ENCODE results near the gene RNF26. TPM values are rescaled to one million over a fixed set of nuclear protein-coding genes. Genes with fewer than 3 reads are reported as not detected.
"Not testable (repeated sequence)": the region's sequence is repeated elsewhere in the genome, so short reads cannot be mapped to it uniquely, and the experiment has no call there.

Gene RNF26
- total and polyA plus RNA-seq, 10 of the 15 experiments (the other 5 are each of a cell fraction or from before 2014, with no cell fraction given) = 2.8 to 54.5 (median 17.7) TPM

DNA sequence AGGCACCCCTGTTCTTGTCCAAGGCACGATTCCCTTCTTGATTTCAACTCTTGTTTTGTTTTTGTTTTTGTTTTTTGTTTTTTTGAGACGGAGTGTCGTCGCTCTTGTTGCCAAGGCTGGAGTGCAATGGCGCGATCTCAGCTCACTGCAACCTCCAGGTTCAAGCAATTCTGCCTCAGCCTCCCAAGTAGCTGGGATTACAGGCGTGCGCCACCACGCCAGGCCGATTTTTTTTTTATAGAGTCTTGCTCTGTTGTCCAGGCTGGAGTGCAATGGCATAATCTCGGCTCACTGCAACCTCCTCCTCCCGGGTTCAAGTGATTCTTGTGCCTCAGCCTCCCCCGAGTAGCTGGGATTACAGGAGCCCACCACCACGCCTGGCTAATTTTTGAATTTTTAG, 48.2 kb downstream of the RNF26 start:
- H4K20me1 ChIP-seq (ENCODE audit: control insufficient read depth, insufficient read depth); H3K27me3 ChIP-seq (replicated peaks in 1 of 2; ENCODE audit: control insufficient read depth in 2 of 2, insufficient read depth in 2 of 2, low read length in 1 of 2); H3K27ac ChIP-seq (ENCODE audit: control insufficient read depth, insufficient read depth); H3K4me1 ChIP-seq (ENCODE audit: control insufficient read depth, insufficient read depth, low read length); DNase-seq (ENCODE audit: low read depth, low spot score); POLR2A ChIA-PET; H3K9me3 ChIP-seq (replicated peaks; ENCODE audit: control insufficient read depth, insufficient read depth, low read length); H3K9ac ChIP-seq (ENCODE audit: control insufficient read depth, insufficient read depth, low read length); H3K36me3 ChIP-seq (ENCODE audit: control insufficient read depth in 2 of 2, insufficient read depth in 2 of 2, low read length in 1 of 2); BruUV-seq (replicated peaks); in situ Hi-C loops (cut with MboI); intact Hi-C loops (cut with micrococcal nuclease; ENCODE audit: unreplicated experiment); ATAC-seq; H3K4me2 ChIP-seq (ENCODE audit: control insufficient read depth, insufficient read depth); H3K79me2 ChIP-seq (ENCODE audit: control insufficient read depth, insufficient read depth, low read length); H3K4me3 ChIP-seq; FAIRE-seq; H2AFZ ChIP-seq (ENCODE audit: control insufficient read depth, low read depth, low read length): not testable (repeated sequence)
- ChIA-PET CTCF (interaction anchor here (0.9 to 17.9 kb wide), 11 partner anchors 8 to 94 kb away, joined by 3 to 183 read pairs (median 4); no protein-coding TSS in a partner anchor), RAD21 (ENCODE audit: unreplicated experiment) (interaction anchor here (2.8 kb wide), 1 partner anchor 92 kb away, joined by 8 read pairs; no protein-coding TSS in a partner anchor), SMC1A (ENCODE audit: uncharacterized antibody, unreplicated experiment) (interaction anchor here (0.6 to 1.7 kb wide), 2 partner anchors 27 to 1131 kb away, joined by 3 to 6 read pairs; no protein-coding TSS in a partner anchor)
- WGBS (ENCODE audit: insufficient coverage, insufficient replicate concordance, low lambda C conversion rate, missing lambda C conversion rate) = 69% methylated on average over 13 of the region's 14 CpGs

DNA sequence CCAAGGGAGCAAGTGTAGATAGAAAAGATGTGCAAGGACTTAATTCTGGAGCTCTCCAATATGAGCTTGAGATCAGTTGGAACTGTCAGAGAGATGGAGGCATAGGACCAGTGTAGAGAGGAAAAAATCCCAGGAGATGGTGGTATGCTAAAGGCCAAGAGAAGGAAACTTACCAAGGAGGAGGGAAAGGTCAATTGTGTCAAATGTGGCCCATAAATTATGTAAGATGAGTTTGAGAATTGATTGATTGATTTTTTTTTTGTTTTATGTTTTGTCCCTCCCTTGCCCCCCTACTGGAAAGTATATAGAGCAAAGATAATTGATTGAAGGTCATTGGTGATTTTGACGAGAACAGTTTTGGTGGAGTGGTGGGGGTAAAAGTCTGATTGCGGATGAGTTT, 50.0 kb downstream of the RNF26 start:
- WGBS (ENCODE audit: insufficient coverage, insufficient replicate concordance, low lambda C conversion rate, missing lambda C conversion rate) = 67% methylated on average over 2 of the region's 2 CpGs
- Histone ChIP-seq H3K27me3 (replicated peaks in 1 of 2; ENCODE audit: control insufficient read depth in 2 of 2, insufficient read depth in 2 of 2, low read length in 1 of 2) (peaks cover 0 to 5% of the 10 kb centered on the region in 2 experiments; a peak in 1 of 4 replicates), H3K4me1 (ENCODE audit: control insufficient read depth, insufficient read depth, low read length) (0 out of 2 replicates have a peak, but pooled peaks cover 3% of the 10 kb centered on the region), H3K27ac (ENCODE audit: control insufficient read depth, insufficient read depth) (no peak overlapping the region), H3K36me3 (ENCODE audit: control insufficient read depth in 2 of 2, insufficient read depth in 2 of 2, low read length in 1 of 2) (no peaks in the 10 kb centered on the region), H4K20me1 (ENCODE audit: control insufficient read depth, insufficient read depth) (no peaks in the 10 kb centered on the region), H3K9me3 (replicated peaks; ENCODE audit: control insufficient read depth, insufficient read depth, low read length) (no peaks in the 10 kb centered on the region), H3K4me3 (no peak overlapping the region), H3K79me2 (ENCODE audit: control insufficient read depth, insufficient read depth, low read length) (no peaks in the 10 kb centered on the region), H3K4me2 (ENCODE audit: control insufficient read depth, insufficient read depth) (no peak overlapping the region), H2AFZ (ENCODE audit: control insufficient read depth, low read depth, low read length) (no peak overlapping the region), H3K9ac (ENCODE audit: control insufficient read depth, insufficient read depth, low read length) (no peak overlapping the region)
- ChIA-PET RAD21 (ENCODE audit: unreplicated experiment) (interaction anchor here (2.8 kb wide), 1 partner anchor 90 kb away, joined by 8 read pairs; no protein-coding TSS in a partner anchor), SMC1A (ENCODE audit: uncharacterized antibody, unreplicated experiment) (interaction anchor here (0.6 to 1.2 kb wide), 2 partner anchors 91 to 188 kb away, joined by 3 read pairs; no protein-coding TSS in a partner anchor), POLR2A (interaction anchor here (1.2 kb wide), 1 partner anchor 23 kb away, joined by 3 read pairs; no protein-coding TSS in a partner anchor), CTCF (interaction anchor here (0.9 to 17.9 kb wide), 4 partner anchors 9 to 150 kb away, joined by 3 to 183 read pairs (median 3); no protein-coding TSS in a partner anchor)
- intact Hi-C loops (cut with micrococcal nuclease; ENCODE audit: unreplicated experiment) = no loop called here
- BruUV-seq (replicated peaks) = no TSS peak
- FAIRE-seq (no peak), DNase-seq (ENCODE audit: low read depth, low spot score) (no peak), ATAC-seq (no peak)
- in situ Hi-C loops (cut with MboI) = no loop called here
- TF ChIP-seq, protein P1, sequence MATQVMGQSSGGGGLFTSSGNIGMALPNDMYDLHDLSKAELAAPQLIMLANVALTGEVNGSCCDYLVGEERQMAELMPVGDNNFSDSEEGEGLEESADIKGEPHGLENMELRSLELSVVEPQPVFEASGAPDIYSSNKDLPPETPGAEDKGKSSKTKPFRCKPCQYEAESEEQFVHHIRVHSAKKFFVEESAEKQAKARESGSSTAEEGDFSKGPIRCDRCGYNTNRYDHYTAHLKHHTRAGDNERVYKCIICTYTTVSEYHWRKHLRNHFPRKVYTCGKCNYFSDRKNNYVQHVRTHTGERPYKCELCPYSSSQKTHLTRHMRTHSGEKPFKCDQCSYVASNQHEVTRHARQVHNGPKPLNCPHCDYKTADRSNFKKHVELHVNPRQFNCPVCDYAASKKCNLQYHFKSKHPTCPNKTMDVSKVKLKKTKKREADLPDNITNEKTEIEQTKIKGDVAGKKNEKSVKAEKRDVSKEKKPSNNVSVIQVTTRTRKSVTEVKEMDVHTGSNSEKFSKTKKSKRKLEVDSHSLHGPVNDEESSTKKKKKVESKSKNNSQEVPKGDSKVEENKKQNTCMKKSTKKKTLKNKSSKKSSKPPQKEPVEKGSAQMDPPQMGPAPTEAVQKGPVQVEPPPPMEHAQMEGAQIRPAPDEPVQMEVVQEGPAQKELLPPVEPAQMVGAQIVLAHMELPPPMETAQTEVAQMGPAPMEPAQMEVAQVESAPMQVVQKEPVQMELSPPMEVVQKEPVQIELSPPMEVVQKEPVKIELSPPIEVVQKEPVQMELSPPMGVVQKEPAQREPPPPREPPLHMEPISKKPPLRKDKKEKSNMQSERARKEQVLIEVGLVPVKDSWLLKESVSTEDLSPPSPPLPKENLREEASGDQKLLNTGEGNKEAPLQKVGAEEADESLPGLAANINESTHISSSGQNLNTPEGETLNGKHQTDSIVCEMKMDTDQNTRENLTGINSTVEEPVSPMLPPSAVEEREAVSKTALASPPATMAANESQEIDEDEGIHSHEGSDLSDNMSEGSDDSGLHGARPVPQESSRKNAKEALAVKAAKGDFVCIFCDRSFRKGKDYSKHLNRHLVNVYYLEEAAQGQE (IDR thresholded peaks at IDR 0.05; ENCODE audit: low read depth, low read length) = no peak
- TF ChIP-seq NRF1 (conservative IDR thresholded peaks at IDR 0.05; ENCODE audit: low read depth, low read length) (no peak), POU2F2 (IDR thresholded peaks at IDR 0.05; ENCODE audit: borderline replicate concordance, low read depth, low read length) (no peak), CHD2 (IDR thresholded peaks at IDR 0.05; ENCODE audit: borderline replicate concordance, low read depth, low read length) (no peak), YY1 (IDR thresholded peaks at IDR 0.05; ENCODE audit: low read depth, low read length) (no peak), CREB1 (IDR thresholded peaks at IDR 0.05; ENCODE audit: low read depth) (no peak), MEF2A (IDR thresholded peaks at IDR 0.05; ENCODE audit: insufficient read depth, low read depth, low read length) (no peak)
- TF ChIP-seq, protein P2, sequence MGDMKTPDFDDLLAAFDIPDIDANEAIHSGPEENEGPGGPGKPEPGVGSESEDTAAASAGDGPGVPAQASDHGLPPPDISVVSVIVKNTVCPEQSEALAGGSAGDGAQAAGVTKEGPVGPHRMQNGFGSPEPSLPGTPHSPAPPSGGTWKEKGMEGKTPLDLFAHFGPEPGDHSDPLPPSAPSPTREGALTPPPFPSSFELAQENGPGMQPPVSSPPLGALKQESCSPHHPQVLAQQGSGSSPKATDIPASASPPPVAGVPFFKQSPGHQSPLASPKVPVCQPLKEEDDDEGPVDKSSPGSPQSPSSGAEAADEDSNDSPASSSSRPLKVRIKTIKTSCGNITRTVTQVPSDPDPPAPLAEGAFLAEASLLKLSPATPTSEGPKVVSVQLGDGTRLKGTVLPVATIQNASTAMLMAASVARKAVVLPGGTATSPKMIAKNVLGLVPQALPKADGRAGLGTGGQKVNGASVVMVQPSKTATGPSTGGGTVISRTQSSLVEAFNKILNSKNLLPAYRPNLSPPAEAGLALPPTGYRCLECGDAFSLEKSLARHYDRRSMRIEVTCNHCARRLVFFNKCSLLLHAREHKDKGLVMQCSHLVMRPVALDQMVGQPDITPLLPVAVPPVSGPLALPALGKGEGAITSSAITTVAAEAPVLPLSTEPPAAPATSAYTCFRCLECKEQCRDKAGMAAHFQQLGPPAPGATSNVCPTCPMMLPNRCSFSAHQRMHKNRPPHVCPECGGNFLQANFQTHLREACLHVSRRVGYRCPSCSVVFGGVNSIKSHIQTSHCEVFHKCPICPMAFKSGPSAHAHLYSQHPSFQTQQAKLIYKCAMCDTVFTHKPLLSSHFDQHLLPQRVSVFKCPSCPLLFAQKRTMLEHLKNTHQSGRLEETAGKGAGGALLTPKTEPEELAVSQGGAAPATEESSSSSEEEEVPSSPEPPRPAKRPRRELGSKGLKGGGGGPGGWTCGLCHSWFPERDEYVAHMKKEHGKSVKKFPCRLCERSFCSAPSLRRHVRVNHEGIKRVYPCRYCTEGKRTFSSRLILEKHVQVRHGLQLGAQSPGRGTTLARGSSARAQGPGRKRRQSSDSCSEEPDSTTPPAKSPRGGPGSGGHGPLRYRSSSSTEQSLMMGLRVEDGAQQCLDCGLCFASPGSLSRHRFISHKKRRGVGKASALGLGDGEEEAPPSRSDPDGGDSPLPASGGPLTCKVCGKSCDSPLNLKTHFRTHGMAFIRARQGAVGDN (IDR thresholded peaks at IDR 0.05) = no peak
